Calu3 (cell line): ENCODE data around the gene GPR62. TPM values are rescaled to one million over a fixed set of nuclear protein-coding genes. Genes with fewer than 3 reads are reported as not detected.
A peak's percentile ranks its signal among the peaks of the same experiment; 100 is the strongest.

Experiments used
- BruUV-seq: library from RNA; stranded (reverse); fragments of 400-500 nt; replicated peaks from 2 replicates; lab custom pipeline; 2021; lab: Mats Ljungman, UMichigan
- CTCF ChIA-PET: fragments of 300-600 bp; sonication (Branson Sonifier 250); formaldehyde crosslinking; loops from one replicate; lab custom pipeline; 2022; ENCODE audit warnings: antibody characterized with exemption; lab: Charles Lee
- DNase-seq: peaks from one replicate; pipeline ENCODE4 v3.0.0; 2022
- H3K27ac Mint-ChIP-seq: one replicate; pipeline ENCODE4 v1.8.0; 2022; ENCODE audit warnings: mixed read lengths; ENCODE audit not compliant: unreplicated experiment
- H3K27me3 Mint-ChIP-seq: one replicate; pipeline ENCODE4 v1.8.0; 2022; ENCODE audit warnings: mixed read lengths; ENCODE audit not compliant: unreplicated experiment
- H3K36me3 Mint-ChIP-seq: one replicate; pipeline ENCODE4 v1.8.0; 2022; ENCODE audit warnings: mild to moderate bottlenecking, moderate library complexity, mixed read lengths; ENCODE audit not compliant: insufficient read depth, unreplicated experiment
- H3K4me1 Mint-ChIP-seq: one replicate; pipeline ENCODE4 v1.8.0; 2022; ENCODE audit warnings: mild to moderate bottlenecking, low read depth, mixed read lengths; ENCODE audit not compliant: unreplicated experiment
- H3K4me3 Mint-ChIP-seq: one replicate; pipeline ENCODE4 v1.8.0; 2022; ENCODE audit warnings: mild to moderate bottlenecking, low read depth, moderate library complexity, mixed read lengths; ENCODE audit not compliant: unreplicated experiment
- H3K9me3 Mint-ChIP-seq: one replicate; pipeline ENCODE4 v1.8.0; 2022; ENCODE audit warnings: low read depth, mixed read lengths; ENCODE audit not compliant: unreplicated experiment
- intact Hi-C: fragments of 100-400 bp; cut with micrococcal nuclease; formaldehyde crosslinking; loops from one replicate; pipeline ENCODE4 v1.10.0; 2022; ENCODE audit not compliant: unreplicated experiment
- total RNA-seq: library from RNA; stranded (reverse); gene quantifications from 2 replicates; pipeline ENCODE4 v1.2.3, GENCODE V29; 2022
- TF ChIP-seq, protein P1 (sequence below): fragments of 200-600 bp; IDR thresholded peaks from one replicate; pipeline ENCODE4 v1.8.0; 2022; ENCODE audit warnings: antibody characterized with exemption; ENCODE audit not compliant: unreplicated experiment

Gene GPR62
- total RNA-seq, 1 experiment from 2014 or later: not detected

GRCh38 chr3:52001443-52001974 is 46.3 kb downstream of the GPR62 start:
- intact Hi-C loops: loop anchor here (1.0 to 5.0 kb wide), 4 partner anchors 56 to 336 kb away; partner anchors contain the start of gene DUSP7
- H3K4me3 Mint-ChIP-seq: no peak overlapping the region
- peaks cover 7% of the 10 kb centered on the region for H3K36me3 Mint-ChIP-seq
- CTCF ChIA-PET: interaction anchor here (0.7 to 1.4 kb wide), 4 partner anchors 56 to 218 kb away, joined by 3 to 5 read pairs (median 3); no protein-coding TSS in a partner anchor
- no peaks in the 10 kb centered on the region for H3K9me3 Mint-ChIP-seq
- H3K4me1 Mint-ChIP-seq: peaks cover 38% of the 10 kb centered on the region
- TF ChIP-seq, protein P1, sequence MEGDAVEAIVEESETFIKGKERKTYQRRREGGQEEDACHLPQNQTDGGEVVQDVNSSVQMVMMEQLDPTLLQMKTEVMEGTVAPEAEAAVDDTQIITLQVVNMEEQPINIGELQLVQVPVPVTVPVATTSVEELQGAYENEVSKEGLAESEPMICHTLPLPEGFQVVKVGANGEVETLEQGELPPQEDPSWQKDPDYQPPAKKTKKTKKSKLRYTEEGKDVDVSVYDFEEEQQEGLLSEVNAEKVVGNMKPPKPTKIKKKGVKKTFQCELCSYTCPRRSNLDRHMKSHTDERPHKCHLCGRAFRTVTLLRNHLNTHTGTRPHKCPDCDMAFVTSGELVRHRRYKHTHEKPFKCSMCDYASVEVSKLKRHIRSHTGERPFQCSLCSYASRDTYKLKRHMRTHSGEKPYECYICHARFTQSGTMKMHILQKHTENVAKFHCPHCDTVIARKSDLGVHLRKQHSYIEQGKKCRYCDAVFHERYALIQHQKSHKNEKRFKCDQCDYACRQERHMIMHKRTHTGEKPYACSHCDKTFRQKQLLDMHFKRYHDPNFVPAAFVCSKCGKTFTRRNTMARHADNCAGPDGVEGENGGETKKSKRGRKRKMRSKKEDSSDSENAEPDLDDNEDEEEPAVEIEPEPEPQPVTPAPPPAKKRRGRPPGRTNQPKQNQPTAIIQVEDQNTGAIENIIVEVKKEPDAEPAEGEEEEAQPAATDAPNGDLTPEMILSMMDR: peak; percentile 98
- BruUV-seq: no TSS peak
- peak; percentile 87 for DNase-seq
- H3K27me3 Mint-ChIP-seq: peaks cover 15% of the 10 kb centered on the region
- H3K27ac Mint-ChIP-seq: no peak overlapping the region

DNA sequence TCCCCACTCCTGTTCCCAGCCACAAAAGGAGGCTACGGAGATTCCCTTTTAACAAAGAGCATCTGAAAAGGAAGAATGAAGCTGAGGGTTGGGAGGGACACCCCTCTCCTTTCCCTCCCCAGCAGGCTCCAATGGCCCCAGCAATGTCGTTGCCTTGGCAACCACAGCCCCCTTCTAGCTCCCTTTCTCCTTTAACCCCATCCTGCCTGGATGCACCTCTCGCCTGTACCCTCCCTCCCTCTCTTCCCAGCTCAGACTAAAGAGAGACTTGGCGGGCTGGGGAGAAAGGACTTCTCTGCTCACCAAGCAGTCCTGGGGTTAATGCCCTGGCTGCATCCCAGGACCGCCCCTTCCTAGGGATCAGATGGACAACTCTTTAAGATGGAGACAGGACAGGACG is 47.6 kb downstream of the GPR62 start:
- intact Hi-C loops: loop anchor here (5.0 kb wide), 3 partner anchors 55 to 335 kb away; partner anchors contain the start of gene DUSP7
- H3K4me3 Mint-ChIP-seq: no peak overlapping the region
- TF ChIP-seq, protein P1: no peak
- H3K4me1 Mint-ChIP-seq: peaks cover 28% of the 10 kb centered on the region
- no TSS peak for BruUV-seq
- no peaks in the 10 kb centered on the region for H3K9me3 Mint-ChIP-seq
- CTCF ChIA-PET: no interaction called here
- H3K27ac Mint-ChIP-seq: no peak overlapping the region
- peaks cover 6% of the 10 kb centered on the region for H3K36me3 Mint-ChIP-seq
- H3K27me3 Mint-ChIP-seq: peaks cover 15% of the 10 kb centered on the region
- no peak for DNase-seq

DNA sequence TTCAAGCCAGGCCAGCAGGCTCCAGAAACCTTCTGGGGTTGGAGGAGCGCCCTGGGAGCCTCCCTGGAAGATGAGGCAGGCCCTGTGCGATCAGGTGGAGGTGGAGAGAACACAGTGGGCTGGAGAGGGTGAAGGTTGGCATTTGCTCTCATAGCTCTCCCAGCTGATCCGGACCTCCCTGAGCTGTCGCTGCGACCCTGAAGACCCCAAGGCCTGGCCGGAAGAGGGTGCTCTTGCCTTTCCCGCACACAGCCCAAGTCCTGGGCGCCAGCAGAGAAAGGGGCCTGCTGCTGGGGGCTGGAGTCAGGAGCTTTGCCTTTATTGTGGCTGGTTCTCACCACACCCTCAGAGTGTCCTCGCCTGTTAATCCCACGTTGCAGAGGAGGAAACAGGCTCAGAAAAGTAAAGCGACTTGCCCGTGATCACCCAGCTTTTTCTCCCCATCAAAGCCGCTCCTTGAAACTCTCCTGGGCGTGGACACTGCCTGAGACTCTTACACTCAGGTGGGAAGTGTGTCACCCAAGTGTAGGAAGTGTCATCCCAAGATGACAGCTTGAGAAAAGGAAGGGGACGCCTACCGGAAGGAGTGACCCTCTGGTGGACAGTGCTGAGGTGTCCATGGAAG is 49.1 kb downstream of the GPR62 start:
- no peak for DNase-seq
- intact Hi-C loops: loop anchor here (5.0 kb wide), 3 partner anchors 53 to 333 kb away; partner anchors contain the start of gene DUSP7
- Mint-ChIP-seq H3K4me1 (peaks cover 19% of the 10 kb centered on the region), H3K4me3 (no peak overlapping the region), H3K27me3 (peaks cover 15% of the 10 kb centered on the region), H3K9me3 (no peaks in the 10 kb centered on the region), H3K27ac (no peak overlapping the region), H3K36me3 (no peaks in the 10 kb centered on the region)
- CTCF ChIA-PET: interaction anchor here (0.8 to 1.3 kb wide), 3 partner anchors 52 to 277 kb away, joined by 3 read pairs; partner anchors contain the start of gene DUSP7
- no TSS peak for BruUV-seq
- TF ChIP-seq, protein P1: no peak

DNA sequence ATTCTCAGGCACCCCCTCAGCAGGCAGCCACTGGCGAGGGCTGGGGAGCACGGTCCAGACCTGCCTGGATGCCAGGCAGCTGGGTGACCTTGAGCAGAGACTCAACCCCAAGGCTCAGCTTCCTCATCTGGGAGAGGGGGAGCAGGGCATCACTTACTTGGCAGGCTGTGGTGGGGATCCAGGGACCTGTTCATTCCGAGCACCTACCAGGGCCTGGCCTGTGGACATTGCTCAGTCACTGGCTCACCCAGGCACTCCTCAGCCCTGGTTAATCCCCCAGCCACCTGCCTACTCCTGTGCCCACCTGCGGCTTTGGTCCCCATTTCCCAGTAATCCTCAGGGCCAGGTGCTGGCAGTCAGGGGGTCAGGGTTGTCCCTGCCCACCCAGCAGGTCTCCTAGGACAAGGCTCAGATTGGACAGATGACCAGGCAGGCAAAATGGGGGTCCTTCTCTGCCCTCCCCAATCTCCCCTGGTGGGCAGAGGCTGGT is 49.8 kb downstream of the GPR62 start:
- H3K4me1 Mint-ChIP-seq: peaks cover 19% of the 10 kb centered on the region
- DNase-seq: no peak
- CTCF ChIA-PET: interaction anchor here (0.7 to 1.3 kb wide), 7 partner anchors 9 to 277 kb away, joined by 3 to 6 read pairs (median 3); partner anchors contain the start of genes DUSP7, POC1A and RPL29
- H3K27me3 Mint-ChIP-seq: peaks cover 15% of the 10 kb centered on the region
- TF ChIP-seq, protein P1: no peak
- H3K27ac Mint-ChIP-seq: no peak overlapping the region
- intact Hi-C loops: loop anchor here (5.0 kb wide), 3 partner anchors 52 to 332 kb away; partner anchors contain the start of gene DUSP7
- H3K9me3 Mint-ChIP-seq: no peaks in the 10 kb centered on the region
- peak overlapping the region; percentile 26 for H3K4me3 Mint-ChIP-seq
- no peaks in the 10 kb centered on the region for H3K36me3 Mint-ChIP-seq
- BruUV-seq: no TSS peak
